MM.1S (cell line): ENCODE results near the gene SPATA18.

Experiments
- DNase-seq: peaks from one replicate; pipeline ENCODE4 v3.0.0-alpha.2; 2015
- H2AFZ ChIP-seq: fragments of 300-600 bp; sonication (generic); 2 replicates; pipeline ENCODE4 v1.6.0; 2016; ENCODE audit warnings: antibody characterized with exemption, low read length
- H3F3A ChIP-seq: fragments of 300-600 bp; sonication (generic); 2 replicates; pipeline ENCODE4 v1.6.1; 2016; ENCODE audit warnings: mild to moderate bottlenecking, antibody characterized with exemption, low read length, moderate library complexity, mixed read lengths; ENCODE audit not compliant: insufficient read depth
- H3K27ac ChIP-seq: fragments of 300-600 bp; sonication (generic); 2 replicates; pipeline ENCODE4 v1.5.1; 2016; ENCODE audit warnings: mild to moderate bottlenecking, low read length
- H3K27me3 ChIP-seq: fragments of 300-600 bp; sonication (generic); replicated peaks from 2 replicates; pipeline ENCODE4 v1.6.0; 2016; ENCODE audit warnings: low read length; ENCODE audit not compliant: insufficient read depth
- H3K36me3 ChIP-seq: fragments of 300-600 bp; sonication (generic); replicated peaks from 2 replicates; pipeline ENCODE4 v1.6.1; 2016; ENCODE audit warnings: mild to moderate bottlenecking, low read length, mixed read lengths; ENCODE audit not compliant: insufficient read depth
- H3K4me1 ChIP-seq: fragments of 300-600 bp; sonication (generic); 2 replicates; pipeline ENCODE4 v1.6.1; 2016; ENCODE audit warnings: low read length, mixed read lengths
- H3K4me2 ChIP-seq: fragments of 300-600 bp; sonication (generic); 2 replicates; pipeline ENCODE4 v1.6.0; 2016; ENCODE audit warnings: low read depth, low read length
- H3K4me3 ChIP-seq: fragments of 300-600 bp; sonication (generic); 2 replicates; pipeline ENCODE4 v1.5.1; 2016; ENCODE audit warnings: low read length, mixed read lengths
- H3K79me2 ChIP-seq: fragments of 300-600 bp; sonication (generic); 2 replicates; pipeline ENCODE4 v1.6.1; 2016; ENCODE audit warnings: mixed run types, low read length, mixed read lengths
- H3K9ac ChIP-seq: fragments of 300-600 bp; sonication (generic); 2 replicates; pipeline ENCODE4 v1.6.1; 2016; ENCODE audit warnings: low read length, mixed read lengths
- H3K9me2 ChIP-seq: fragments of 300-600 bp; sonication (generic); replicated peaks from 2 replicates; pipeline ENCODE4 v1.6.1; 2016; ENCODE audit warnings: mild to moderate bottlenecking, low read length, mixed read lengths; ENCODE audit not compliant: insufficient read depth
- H3K9me3 ChIP-seq: fragments of 300-600 bp; sonication (generic); replicated peaks from 2 replicates; pipeline ENCODE4 v1.6.1; 2016; ENCODE audit warnings: mild to moderate bottlenecking, low read length, mixed read lengths; ENCODE audit not compliant: insufficient read depth
- H4K20me1 ChIP-seq: fragments of 300-600 bp; sonication (generic); 2 replicates; pipeline ENCODE4 v1.6.1; 2016; ENCODE audit warnings: mild to moderate bottlenecking, low read length, moderate library complexity, mixed read lengths; ENCODE audit not compliant: insufficient read depth
- CTCF ChIP-seq: fragments of 300-600 bp; sonication (generic); IDR thresholded peaks from 2 replicates; pipeline ENCODE4 v1.5.1; 2016; ENCODE audit warnings: antibody characterized with exemption, low read length, mixed read lengths
- EZH2 ChIP-seq: fragments of 300-600 bp; sonication (generic); optimal IDR thresholded peaks from 2 replicates; pipeline ENCODE3; 2017; ENCODE audit warnings: low read depth, mild to moderate bottlenecking, antibody characterized with exemption, low read length, mixed read lengths
- EZH2phosphoT487 ChIP-seq: fragments of 300-600 bp; sonication (generic); IDR thresholded peaks from 2 replicates; pipeline ENCODE4 v1.6.1; 2018; ENCODE audit warnings: antibody characterized with exemption, low read length

SPATA18 gene

GRCh38 chr4:52111995-52112394 is 60.9 kb downstream of the SPATA18 start:
- H4K20me1 ChIP-seq: no peaks in the 10 kb centered on the region
- H3K36me3 ChIP-seq: no peaks in the 10 kb centered on the region
- no peaks in the 10 kb centered on the region for H3K4me1 ChIP-seq
- H3K9ac ChIP-seq: no peak overlapping the region
- H3K9me2 ChIP-seq: no peaks in the 10 kb centered on the region
- no peak overlapping the region for H3K27ac ChIP-seq
- no peaks in the 10 kb centered on the region for H3K79me2 ChIP-seq
- no peaks in the 10 kb centered on the region for H3F3A ChIP-seq
- no peak overlapping the region for H2AFZ ChIP-seq
- DNase-seq: no peak
- H3K4me2 ChIP-seq: no peak overlapping the region
- H3K4me3 ChIP-seq: no peak overlapping the region
- H3K9me3 ChIP-seq: no peaks in the 10 kb centered on the region
- H3K27me3 ChIP-seq: no peaks in the 10 kb centered on the region
- TF ChIP-seq EZH2phosphoT487: no peak
- no peak for TF ChIP-seq EZH2
- no peak for TF ChIP-seq CTCF

- no peak overlapping the region for H3K27ac ChIP-seq
- H4K20me1 ChIP-seq: no peaks in the 10 kb centered on the region
- no peak overlapping the region for H3K9ac ChIP-seq
- H3K4me2 ChIP-seq: no peak overlapping the region
- H3K79me2 ChIP-seq: no peaks in the 10 kb centered on the region
- TF ChIP-seq EZH2: no peak
- no peak for TF ChIP-seq EZH2phosphoT487
- no peak for TF ChIP-seq CTCF
- H3K4me1 ChIP-seq: no peaks in the 10 kb centered on the region
- no peak overlapping the region for H2AFZ ChIP-seq
- no peaks in the 10 kb centered on the region for H3K9me3 ChIP-seq
- DNase-seq: no peak
- no peaks in the 10 kb centered on the region for H3K36me3 ChIP-seq
- H3K4me3 ChIP-seq: no peak overlapping the region
- H3K9me2 ChIP-seq: no peaks in the 10 kb centered on the region
- H3K27me3 ChIP-seq: no peaks in the 10 kb centered on the region
- no peaks in the 10 kb centered on the region for H3F3A ChIP-seq
These were observed 61.3 kb downstream of the SPATA18 start for GRCh38 chr4:52112411-52112810.

GRCh38 chr4:52116641-52117040 is 65.5 kb downstream of the SPATA18 start:
- no peaks in the 10 kb centered on the region for H3F3A ChIP-seq
- TF ChIP-seq EZH2: no peak
- TF ChIP-seq CTCF: no peak
- no peak for TF ChIP-seq EZH2phosphoT487
- H3K9ac ChIP-seq: no peak overlapping the region
- H3K79me2 ChIP-seq: no peaks in the 10 kb centered on the region
- H3K27me3 ChIP-seq: no peaks in the 10 kb centered on the region
- H3K36me3 ChIP-seq: no peaks in the 10 kb centered on the region
- no peaks in the 10 kb centered on the region for H4K20me1 ChIP-seq
- no peaks in the 10 kb centered on the region for H3K9me3 ChIP-seq
- no peaks in the 10 kb centered on the region for H3K4me1 ChIP-seq
- H3K27ac ChIP-seq: no peak overlapping the region
- no peak for DNase-seq
- H3K4me3 ChIP-seq: no peak overlapping the region
- H3K9me2 ChIP-seq: no peaks in the 10 kb centered on the region
- H3K4me2 ChIP-seq: no peak overlapping the region
- no peak overlapping the region for H2AFZ ChIP-seq
